K562 (cell line): ENCODE data around the gene EOMES. TPM values are rescaled to one million over a fixed set of nuclear protein-coding genes. Genes with fewer than 3 reads are reported as not detected.

Experiments
- ATAC-seq: fragments of 200-7000 bp; cut with Tn5 transposase; 3 replicates; pipeline ENCODE4 v1.9.1; 2020; ENCODE audit warnings: moderate library complexity
- BruUV-seq: library from RNA; stranded (reverse); fragments of 400-500 nt; replicated peaks from 2 replicates; lab custom pipeline; 2021; lab: Mats Ljungman, UMichigan
- CTCF ChIA-PET: fragments of 300-600 bp; formaldehyde crosslinking; extraction: SDS; loops from one replicate; lab custom pipeline; 2021; ENCODE audit warnings: low intra/inter-chr PET ratio; lab: Yijun Ruan, JAX
- POLR2A ChIA-PET: fragments of 300-600, 350-650 bp; sonication (Branson Sonifier 250); formaldehyde crosslinking; extraction: SDS; loops from one replicate; lab custom pipeline; 2021; ENCODE audit warnings: antibody characterized with exemption, inconsistent platforms; lab: Yijun Ruan, JAX
- DNase-seq, 4 experiments: peaks; one replicate each; pipeline versions ENCODE4 v3.0.0 to v3.0.0-alpha.2; 2011 to 2018; ENCODE audit warnings: low spot score in 3 of 4, mixed read lengths in 3 of 4; ENCODE audit errors: extremely low read depth in 1 of 4
- FAIRE-seq: peaks from 2 replicates; lab custom pipeline; 2011; peaks lifted over from hg19 to GRCh38; lab: Jason Lieb, UNC
- H2AFZ ChIP-seq: 2 replicates; pipeline ENCODE4 v1.6.0; 2011; ENCODE audit warnings: low read depth, low read length, control low read depth, inconsistent platforms
- H3K27ac ChIP-seq: fragments of 200-600 bp; 3 replicates; pipeline ENCODE4 v1.8.0; 2011; ENCODE audit warnings: low read depth, mild to moderate bottlenecking, control low read depth, inconsistent platforms, low read length, moderate library complexity, mixed read lengths; ENCODE audit errors: extremely low read depth
- H3K27me3 ChIP-seq, 2 experiments: fragments of 300-600 bp in 1 of 2; 2 replicates in 1 of 2; 3 replicates in 1 of 2; pipeline versions ENCODE4 v1.6.0 to v1.8.0; 2011; ENCODE audit warnings: inconsistent platforms in 2 of 2, low read length in 2 of 2, mild to moderate bottlenecking in 1 of 2, mixed read lengths in 1 of 2, moderate library complexity in 1 of 2; ENCODE audit not compliant: control insufficient read depth in 2 of 2, insufficient read depth in 2 of 2
- H3K36me3 ChIP-seq: fragments of 300-600 bp; 3 replicates; pipeline ENCODE4 v1.8.0; 2011; ENCODE audit warnings: mild to moderate bottlenecking, low read length, inconsistent platforms; ENCODE audit not compliant: control insufficient read depth, insufficient read depth
- H3K4me1 ChIP-seq, 2 experiments: fragments of 200-600 bp in 1 of 2; replicated peaks in 1 of 2; 2 replicates in 1 of 2; 3 replicates in 1 of 2; pipeline versions ENCODE4 v1.5.1 to v1.8.0; 2011; ENCODE audit warnings: inconsistent platforms in 2 of 2, low read length in 2 of 2, mild to moderate bottlenecking in 1 of 2, mixed read lengths in 1 of 2, moderate library complexity in 1 of 2; ENCODE audit not compliant: control insufficient read depth in 2 of 2, insufficient read depth in 2 of 2
- H3K4me2 ChIP-seq: 2 replicates; pipeline ENCODE4 v1.6.1; 2011; ENCODE audit warnings: low read length, control low read depth, inconsistent platforms, mixed read lengths; ENCODE audit not compliant: insufficient read depth
- H3K4me3 ChIP-seq: fragments of 200-600 bp; sonication (generic), shearing (Covaris generic); 2 replicates; pipeline ENCODE4 v1.5.1; 2016; ENCODE audit warnings: control low read depth, inconsistent platforms
- H3K79me2 ChIP-seq: fragments of 200-600 bp; 3 replicates; pipeline ENCODE4 v1.8.0; 2011; ENCODE audit warnings: low read length, inconsistent platforms; ENCODE audit not compliant: control insufficient read depth, insufficient read depth
- H3K9ac ChIP-seq, 2 experiments: 2 replicates each; pipeline versions ENCODE4 v1.6.0 to v1.6.1; 2011; ENCODE audit warnings: low read depth in 2 of 2, low read length in 2 of 2, control low read depth in 1 of 2, inconsistent platforms in 1 of 2, mild to moderate bottlenecking in 1 of 2, mixed read lengths in 1 of 2; ENCODE audit not compliant: insufficient read depth in 1 of 2
- H3K9me1 ChIP-seq: one replicate; pipeline ENCODE4 v1.6.0; 2011; ENCODE audit warnings: inconsistent platforms, mild to moderate bottlenecking, low read length, moderate library complexity; ENCODE audit not compliant: control insufficient read depth, insufficient read depth
- H3K9me3 ChIP-seq: replicated peaks from 2 replicates; pipeline ENCODE4 v1.5.1; 2011; ENCODE audit warnings: low read depth, low read length, inconsistent platforms; ENCODE audit not compliant: control insufficient read depth, insufficient read depth
- H4K20me1 ChIP-seq: replicated peaks from 2 replicates; pipeline ENCODE4 v1.6.1; 2011; ENCODE audit warnings: low read length, inconsistent platforms, mixed read lengths; ENCODE audit not compliant: control insufficient read depth, insufficient read depth
- MLLT1 ChIP-seq, 2 experiments: fragments of 450-650 bp; IDR thresholded peaks; 2 replicates each; pipeline ENCODE4 v1.6.1; 2016
- NEUROD1 ChIP-seq: fragments of 150-350 bp; IDR thresholded peaks from 2 replicates; pipeline ENCODE4 v1.6.1; 2014; ENCODE audit warnings: borderline replicate concordance, low read length, low read depth; ENCODE audit not compliant: partially characterized antibody
- SMAD2 ChIP-seq: fragments of 150-350 bp; IDR thresholded peaks from 2 replicates; pipeline ENCODE4 v1.6.1; 2014; ENCODE audit warnings: low read depth, mild to moderate bottlenecking, low read length
- ZMIZ1 ChIP-seq, 2 experiments: fragments of 150-350 bp in 1 of 2; IDR thresholded peaks; 2 replicates each; pipeline ENCODE4 v1.6.1; 2012 to 2016; ENCODE audit warnings: low read depth in 2 of 2, low read length in 2 of 2, mild to moderate bottlenecking in 1 of 2, moderate library complexity in 1 of 2
- WGBS: fragments of 100-300 bp; shearing (Covaris generic); methylation state at CpG from one replicate; pipeline ENCODE4 v1.1.6; 2016; ENCODE audit warnings: low coverage, mixed read lengths; ENCODE audit not compliant: insufficient coverage; ENCODE audit errors: missing lambda C conversion rate; 5-methylcytosine and 5-hydroxymethylcytosine counted together
- in situ Hi-C: fragments of 300-500 bp; cut with MboI; formaldehyde crosslinking; loops from 4 replicates; pipeline ENCODE4 v1.15.0; 2018; ENCODE audit warnings: inconsistent platforms, mixed read lengths
- intact Hi-C: fragments of 100-400 bp; cut with micrococcal nuclease; formaldehyde crosslinking; loops from 2 replicates; pipeline ENCODE4 v1.14.2; 2022
- polyA plus RNA-seq, 8 experiments: library from polyadenylated mRNA; depleted of rRNA in 4 of 8; stranded (reverse) in 5 of 8; unstranded in 3 of 8; fragments of >200 nt; fragmentation: Nextera tagmentation in 2 of 8; fragmentation: Illumina TruSeq in 1 of 8; extraction: Ambion mirVana in 2 of 8; extraction: Trizol in 1 of 8; gene quantifications; 2 replicates each; pipeline versions ENCODE4 v1.2.1 to v1.2.3, GENCODE V29; 2011 to 2014; ENCODE audit warnings: inconsistent platforms in 1 of 8, missing spikeins in 1 of 8
- total RNA-seq, 7 experiments: library from RNA; depleted of rRNA in 6 of 7; stranded (reverse); fragments of >200 nt in 6 of 7; fragmentation: Illumina TruSeq in 2 of 7; extraction: Trizol in 2 of 7; gene quantifications; 2 replicates each; pipeline versions ENCODE4 v1.2.1 to v1.2.3, GENCODE V29; 2011 to 2021; ENCODE audit warnings: low replicate concordance in 1 of 7

Gene EOMES
- total and polyA plus RNA-seq, 9 of the 15 experiments (the other 6 are each of a cell fraction or from before 2014, with no cell fraction given), result 0.07 TPM; not detected in 8

GRCh38 chr3:27723001-27723445 lies 900 bp upstream of the EOMES start:
- intact Hi-C loops (no loop called here), in situ Hi-C loops (no loop called here)
- Histone ChIP-seq H3K27ac (no peak overlapping the region), H3K36me3 (no peaks in the 10 kb centered on the region), H3K9me1 (no peaks in the 10 kb centered on the region), H3K4me3 (no peak overlapping the region), H2AFZ (no peak overlapping the region), H3K27me3 (peaks cover 0 to 14% of the 10 kb centered on the region in 2 experiments; a peak in 1 of 5 replicates), H3K9ac (no peak overlapping the region), H4K20me1 (no peaks in the 10 kb centered on the region), H3K79me2 (no peaks in the 10 kb centered on the region), H3K9me3 (no peaks in the 10 kb centered on the region), H3K4me2 (no peak overlapping the region), H3K4me1 (peaks cover 0 to 7% of the 10 kb centered on the region in 2 experiments; a peak in 1 of 5 replicates)
- DNase-seq (no peak), FAIRE-seq (no peak), ATAC-seq (no peak)
- TF ChIP-seq ZMIZ1 (IDR thresholded peaks at IDR 0.05; ENCODE audit: low read depth in 2 of 2, low read length in 2 of 2) (no peak), MLLT1 (IDR thresholded peaks at IDR 0.05) (no peak), SMAD2 (no peak), NEUROD1 (no peak)
- ChIA-PET CTCF (no interaction called here), POLR2A (no interaction called here)
- 3% methylated on average over 13 of the region's 13 CpGs for WGBS
- no TSS peak for BruUV-seq
